ENCODE data around the gene SHOX.

- TF ChIP-seq CTCF (IDR thresholded peaks at IDR 0.05) (no peak), POLR2A (IDR thresholded peaks at IDR 0.05) (no peak)
These were observed 72.9 kb downstream of the SHOX start for GRCh38 chrX:703466-703865.
